Left kidney (tissue), 2 donors: ENCODE measurements around the gene FXYD7. TPM values are rescaled to one million over a fixed set of nuclear protein-coding genes. Genes with fewer than 3 reads are reported as not detected.
"Not testable (repeated sequence)": the region's sequence is repeated elsewhere in the genome, so short reads cannot be mapped to it uniquely, and the experiment has no call there.

Source experiments
- DNase-seq: peaks from one replicate; pipeline ENCODE4 v3.0.0-alpha.2; 2013
- polyA plus RNA-seq: library from polyadenylated mRNA; unstranded; fragments of 120-200 nt; gene quantifications from one replicate; pipeline ENCODE4 v1.2.1, GENCODE V29; 2013; ENCODE audit not compliant: insufficient read length

Gene FXYD7
- polyA plus RNA-seq, 1 donor: 0.58 TPM

GRCh38 chr19:35143818-35144217 is 763 bp downstream of the FXYD7 start:
- no peak for DNase-seq

DNA sequence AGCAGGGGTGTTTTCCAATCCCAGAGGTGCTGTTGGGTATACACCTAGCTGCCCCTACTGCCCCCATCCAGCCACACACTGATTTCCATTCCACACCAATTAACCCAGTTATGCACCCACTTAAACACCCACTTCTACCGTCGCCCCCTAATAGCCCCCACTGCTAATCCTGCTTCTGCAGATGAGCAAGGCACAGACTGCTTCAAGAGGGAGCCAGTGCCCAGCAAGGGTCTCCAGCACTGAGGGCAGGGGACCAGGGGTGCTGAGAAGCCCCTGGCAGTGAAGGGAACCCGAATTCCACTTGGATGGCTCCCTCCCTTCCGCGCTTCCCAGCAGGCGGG is 1.2 kb downstream of the FXYD7 start:
- DNase-seq: no peak

- DNase-seq: no peak
Measured at GRCh38 chr19:35144600-35145436, 1.8 kb downstream of the FXYD7 start.

- DNase-seq: no peak
Measured at GRCh38 chr19:35146746-35147459, 3.8 kb downstream of the FXYD7 start.

DNA sequence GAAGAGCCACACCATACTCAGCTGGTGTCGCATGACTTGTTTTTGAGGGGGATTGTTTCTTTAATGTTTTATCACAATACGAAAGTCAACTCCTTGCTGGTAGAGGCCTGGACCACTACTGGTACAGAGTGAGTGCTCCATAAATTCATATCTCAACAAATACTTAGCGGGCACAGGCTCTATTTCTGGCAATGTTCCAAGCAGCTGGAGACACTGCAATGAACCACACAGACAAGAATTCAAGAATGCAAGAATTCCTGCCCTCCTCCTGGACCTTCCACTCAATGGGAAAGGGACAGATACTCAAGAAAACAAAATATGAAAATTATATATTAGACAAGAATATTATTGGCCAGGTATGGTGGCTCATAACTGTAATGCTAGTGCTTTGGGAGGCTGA is 6.4 kb downstream of the FXYD7 start:
- DNase-seq: no peak

DNA sequence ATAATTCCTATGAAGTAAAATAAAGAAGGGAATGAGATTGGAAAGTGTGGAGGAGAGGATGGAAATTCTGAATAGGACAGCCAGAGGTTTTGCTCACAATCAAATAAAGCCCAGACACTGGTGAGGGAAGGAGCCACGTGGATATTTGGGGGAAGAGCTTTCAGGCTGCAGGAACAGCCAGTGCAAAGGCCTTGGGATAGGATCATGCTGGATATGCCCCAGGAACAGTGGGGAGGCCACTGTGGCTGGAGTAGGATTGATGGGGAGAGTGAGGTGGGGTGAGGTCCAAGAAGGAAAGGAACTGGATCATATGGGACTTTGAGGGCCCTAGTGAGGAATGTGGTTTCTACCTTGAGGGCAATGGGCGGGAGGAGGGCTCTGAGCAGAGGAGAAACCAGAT is 7.4 kb downstream of the FXYD7 start:
- no peak for DNase-seq

DNA sequence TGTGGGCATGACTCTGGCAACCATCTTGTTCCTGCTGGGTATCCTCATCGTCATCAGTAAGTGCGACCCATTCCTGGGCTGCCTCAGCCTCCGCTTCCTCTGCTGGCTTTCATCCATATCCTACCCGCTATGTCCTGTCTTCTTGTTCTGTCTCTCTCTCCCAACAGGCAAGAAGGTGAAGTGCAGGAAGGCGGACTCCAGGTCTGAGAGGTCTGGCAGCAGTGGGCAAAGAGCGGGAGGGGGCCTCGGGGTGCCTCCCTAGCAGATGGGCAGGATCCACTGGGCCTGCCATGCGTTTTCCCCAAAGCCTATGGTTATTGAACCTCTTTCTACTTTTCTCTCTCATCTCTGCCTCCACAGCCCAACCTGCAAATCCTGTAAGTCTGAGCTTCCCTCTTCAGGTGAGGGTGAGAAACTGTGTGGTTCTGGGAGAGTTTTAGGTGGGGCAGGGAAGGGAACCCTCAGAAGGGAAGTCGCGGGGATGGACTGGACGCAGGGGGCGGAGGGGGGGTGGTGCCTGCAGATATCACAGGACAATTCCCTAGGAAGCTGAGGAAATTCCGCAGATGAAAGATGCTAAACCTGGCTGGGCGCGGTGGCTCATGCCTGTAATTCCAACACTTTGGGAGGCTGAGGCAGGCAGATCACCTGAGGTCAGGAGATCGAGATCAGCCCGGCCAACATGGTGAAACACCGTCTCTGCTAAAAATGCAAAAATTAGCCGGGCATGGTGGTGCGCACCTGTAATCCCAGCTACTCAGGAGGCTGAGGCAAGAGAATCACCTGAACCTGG is 8.4 kb downstream of the FXYD7 start:
- no peak for DNase-seq

- not testable (repeated sequence) for DNase-seq
Measured at GRCh38 chr19:35153129-35153522, 10.1 kb downstream of the FXYD7 start.

DNA sequence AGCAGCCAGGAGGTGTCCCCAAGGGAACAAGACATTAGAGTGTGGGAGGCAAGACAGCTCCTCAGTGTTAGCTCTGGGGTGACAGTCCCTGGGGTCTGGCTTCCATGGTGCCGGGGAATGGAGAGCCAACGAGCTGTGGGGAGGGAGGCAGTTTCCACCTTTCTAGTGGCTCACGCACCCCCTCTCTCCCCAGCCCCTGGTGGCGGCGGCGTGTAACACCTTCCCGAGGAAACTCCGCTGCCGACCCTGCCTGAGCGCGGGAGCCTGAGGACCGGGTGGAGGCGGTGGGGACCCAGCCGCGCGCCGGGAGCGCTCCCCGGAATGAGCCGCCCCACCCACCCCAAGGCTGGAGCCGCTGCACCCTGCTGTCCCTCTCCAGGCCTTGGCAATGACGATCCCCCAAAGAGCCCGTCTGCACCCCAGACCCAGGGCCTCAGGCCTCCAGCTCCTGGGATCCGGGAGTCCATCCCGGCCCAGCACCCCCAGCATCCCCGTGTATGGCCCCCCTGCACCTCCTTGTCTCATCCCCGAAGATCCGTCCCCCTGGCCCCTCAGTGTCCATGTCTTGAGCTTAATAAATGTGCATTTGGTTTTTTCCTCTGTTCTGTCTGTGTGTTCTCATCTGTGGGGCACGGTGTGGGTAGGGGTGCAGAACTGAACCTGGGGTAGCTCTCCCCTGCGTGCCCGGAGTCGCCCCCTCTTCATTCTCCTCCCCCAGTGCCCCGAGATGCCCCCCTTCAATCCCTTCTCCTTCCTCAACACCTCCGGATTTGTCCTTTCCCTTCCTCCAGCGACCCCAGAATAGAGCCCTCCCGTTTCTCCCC is 10.9 kb downstream of the FXYD7 start:
- DNase-seq: no peak

- no peak for DNase-seq
Measured at GRCh38 chr19:35154525-35155406, 11.7 kb downstream of the FXYD7 start, which contains the start of gene FXYD5. FXYD5 (plus strand) TSS chr19:35154735; CDS start chr19:35155551, 816 bp downstream.

DNA sequence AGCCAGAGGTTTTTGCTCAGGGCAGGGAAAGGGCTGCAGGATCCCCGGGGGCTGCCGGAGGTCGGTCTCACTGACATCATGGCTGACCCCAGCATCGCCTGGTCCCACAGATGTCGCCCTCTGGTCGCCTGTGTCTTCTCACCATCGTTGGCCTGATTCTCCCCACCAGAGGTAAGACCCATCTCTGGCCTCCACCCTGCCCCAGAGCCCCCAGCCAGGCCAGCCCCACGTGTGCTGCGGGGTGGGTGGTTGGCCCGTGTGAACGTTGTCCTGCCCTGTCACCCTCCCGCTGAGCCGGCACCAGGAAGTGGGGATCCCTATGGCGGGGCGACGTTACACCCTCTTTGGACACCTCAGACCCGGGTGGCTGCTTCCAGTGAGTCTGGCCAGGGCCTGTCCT is 12.4 kb downstream of the FXYD7 start:
- no peak for DNase-seq

DNA sequence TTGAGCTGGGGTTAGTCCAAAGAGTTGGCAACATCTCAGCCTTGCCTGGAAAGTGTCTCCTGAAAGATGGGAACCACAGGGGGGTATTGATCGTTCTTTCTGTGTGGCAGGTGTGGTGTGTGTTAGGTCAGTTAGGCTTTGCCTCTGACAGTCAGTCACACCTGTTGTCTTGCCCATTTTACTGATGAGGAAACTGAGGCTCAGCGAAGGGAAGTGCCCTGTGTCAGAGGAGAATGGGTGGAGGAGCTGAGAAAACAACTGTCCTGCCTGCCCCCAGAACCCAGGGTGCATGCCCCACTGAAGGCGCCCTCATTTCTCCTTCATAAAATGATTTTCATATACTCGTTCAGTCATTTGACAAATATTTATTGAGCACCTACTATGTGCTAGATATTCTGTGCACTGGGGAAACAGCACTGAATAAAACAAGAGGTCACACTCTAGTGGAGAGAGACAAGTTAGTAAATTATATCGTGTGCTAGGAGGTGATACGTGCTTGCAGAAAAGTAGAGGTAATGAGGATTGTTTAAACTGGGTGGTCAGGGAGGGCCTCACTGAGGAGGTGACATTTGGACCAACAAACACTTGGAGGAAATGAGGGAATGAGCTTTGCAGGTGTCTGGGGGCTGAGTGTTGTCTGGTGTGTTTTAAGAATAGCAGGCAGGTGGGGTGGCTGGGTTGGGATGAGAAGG is 13.1 kb downstream of the FXYD7 start:
- DNase-seq: no peak

DNA sequence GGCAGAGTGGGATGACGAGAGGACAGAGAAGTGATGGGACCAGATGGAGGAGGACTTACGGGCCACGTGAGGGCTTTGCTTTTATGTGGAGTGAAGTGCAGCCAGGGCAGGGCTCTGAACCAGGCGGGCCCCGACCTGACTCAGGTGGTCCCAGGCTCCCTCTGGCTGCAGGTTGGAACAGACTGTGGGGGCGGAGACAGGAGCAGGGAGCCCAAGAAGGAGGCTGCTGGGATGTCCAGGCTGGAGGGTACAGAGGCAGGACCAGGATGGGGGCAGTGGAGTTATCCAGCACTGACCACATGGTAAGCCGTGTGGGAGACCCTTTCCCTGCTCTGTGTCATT is 13.6 kb downstream of the FXYD7 start:
- DNase-seq: no peak

DNA sequence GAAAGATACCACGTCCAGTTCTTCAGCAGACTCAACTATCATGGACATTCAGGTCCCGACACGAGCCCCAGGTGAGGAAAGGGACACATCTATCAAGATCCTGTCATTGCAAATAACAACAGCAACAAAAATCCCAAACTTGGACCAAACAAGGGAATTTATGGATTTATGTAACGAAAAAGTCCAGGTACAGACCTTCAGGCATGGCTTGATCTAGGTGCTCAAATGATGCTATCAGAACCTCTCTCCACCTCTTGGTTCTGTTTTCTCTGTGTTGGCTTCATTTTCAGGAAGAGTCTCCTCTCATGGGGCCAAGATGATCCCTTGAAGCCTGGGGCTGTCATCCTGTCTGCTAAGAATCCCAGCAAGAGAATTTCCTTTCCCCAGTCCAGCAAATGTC is 14.4 kb downstream of the FXYD7 start:
- no peak for DNase-seq

DNA sequence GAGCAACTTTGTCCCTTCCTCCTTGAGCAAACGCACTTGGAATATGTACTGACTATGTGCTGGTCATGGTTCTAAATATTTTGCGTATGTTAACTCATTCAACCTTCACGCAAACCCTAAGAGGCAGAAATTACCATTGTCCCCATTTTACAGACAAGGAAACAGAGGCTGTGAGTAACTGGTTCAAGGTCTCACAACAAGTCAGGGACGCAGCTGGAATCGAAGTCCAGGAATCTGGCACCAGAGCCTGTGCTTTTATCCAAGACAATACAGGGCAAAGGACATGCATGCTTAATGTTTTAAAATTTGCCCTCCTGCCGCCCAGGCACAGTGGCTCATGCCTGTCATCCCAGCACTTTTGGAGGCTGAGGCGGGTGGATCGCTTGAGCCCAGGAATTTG is 16.6 kb downstream of the FXYD7 start:
- DNase-seq: no peak

GRCh38 chr19:35160629-35161433 is 17.8 kb downstream of the FXYD7 start:
- DNase-seq: no peak

GRCh38 chr19:35161434-35161743 is 18.3 kb downstream of the FXYD7 start:
- no peak for DNase-seq

DNA sequence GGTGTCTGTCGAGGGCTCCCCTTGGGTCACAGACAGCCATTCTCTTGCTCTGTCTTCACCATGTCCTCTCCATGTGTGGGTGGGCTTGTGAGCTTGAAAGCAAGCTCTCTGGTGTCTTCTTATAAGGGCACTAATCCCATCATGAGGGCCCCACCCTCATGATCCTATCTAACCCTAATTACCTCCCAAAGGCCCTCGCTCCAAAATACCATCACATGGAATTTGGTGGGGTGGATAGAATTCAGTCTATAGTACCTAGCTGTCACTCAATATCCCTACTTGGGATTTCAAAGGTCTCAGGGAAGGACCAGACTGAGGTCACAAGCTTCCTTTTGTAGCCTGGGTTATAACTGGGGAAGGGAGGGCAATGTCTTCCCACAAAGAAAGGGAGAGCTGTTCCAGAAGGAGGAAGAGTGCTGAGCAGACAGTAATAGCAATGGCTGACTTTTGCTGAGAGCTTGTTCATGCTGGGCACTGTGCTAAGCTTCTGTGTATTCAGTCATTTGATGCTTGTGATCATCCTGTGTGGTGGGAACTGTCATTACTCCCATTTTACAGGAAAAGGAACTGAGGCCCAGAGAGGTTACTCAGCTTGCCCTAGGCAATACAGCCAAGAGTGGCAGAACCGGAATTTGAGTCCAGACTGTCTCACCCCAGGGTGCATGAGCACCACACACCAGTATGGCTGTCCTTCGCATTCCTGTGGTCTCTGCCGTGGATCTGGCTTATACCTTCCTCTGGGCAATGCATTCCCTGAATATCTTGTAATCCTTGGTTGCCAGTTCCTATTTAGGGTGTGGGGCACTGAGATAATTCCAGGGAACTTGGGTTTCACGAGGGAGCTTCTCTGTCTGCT is 19.6 kb downstream of the FXYD7 start:
- DNase-seq: no peak

- DNase-seq: no peak
Measured at GRCh38 chr19:35164418-35164817, 21.4 kb downstream of the FXYD7 start.
